Natural killer cell treated with Interleukin-12 subunit alpha and Interleukin-12 subunit beta and Interleukin-15 and Interleukin-18, amount 100 ng/mL, for 72 hours (primary cell): Measurements from ENCODE around the gene THRA. TPM values are rescaled to one million over a fixed set of nuclear protein-coding genes. Genes with fewer than 3 reads are reported as not detected.

Source experiments
- ATAC-seq, 2 donors: fragments of 150-1000 bp; cut with Tn5 transposase in 1 of 2; sonication (Bioruptor Pico), chemical (Tn5 transposase) in 1 of 2; 2 replicates each; pipeline ENCODE4 v1.10.0; 2021
- DNase-seq: peaks from one replicate; pipeline ENCODE4 v3.0.0; 2022; ENCODE audit warnings: low spot score
- H3K27ac Mint-ChIP-seq, 2 donors: 1 replicate in 1 of 2; 2 replicates in 1 of 2; pipeline ENCODE4 v1.8.0; 2022; ENCODE audit warnings: mixed read lengths in 2 of 2, mild to moderate bottlenecking in 1 of 2, moderate library complexity in 1 of 2
- H3K27me3 Mint-ChIP-seq, 2 donors: 1 replicate in 1 of 2; 2 replicates in 1 of 2; pipeline ENCODE4 v1.8.0; 2022; ENCODE audit warnings: mixed read lengths in 2 of 2
- H3K36me3 Mint-ChIP-seq: one replicate; pipeline ENCODE4 v1.8.0; 2022; ENCODE audit warnings: mixed read lengths
- H3K4me1 Mint-ChIP-seq, 2 donors: 1 replicate in 1 of 2; 2 replicates in 1 of 2; pipeline ENCODE4 v1.8.0; 2022; ENCODE audit warnings: low read depth in 2 of 2, mixed read lengths in 2 of 2, mild to moderate bottlenecking in 1 of 2
- H3K4me3 Mint-ChIP-seq: one replicate; pipeline ENCODE4 v1.8.0; 2022; ENCODE audit warnings: mixed read lengths
- H3K9me3 Mint-ChIP-seq: 2 replicates; pipeline ENCODE4 v1.8.0; 2022; ENCODE audit warnings: mixed read lengths
- total RNA-seq, 2 donors: library from RNA; stranded (reverse); gene quantifications; one replicate each; pipeline ENCODE4 v1.2.3, GENCODE V29; 2022

THRA gene
- total RNA-seq, 2 donors from 2014 or later = 4.9 to 10.9 TPM

DNA sequence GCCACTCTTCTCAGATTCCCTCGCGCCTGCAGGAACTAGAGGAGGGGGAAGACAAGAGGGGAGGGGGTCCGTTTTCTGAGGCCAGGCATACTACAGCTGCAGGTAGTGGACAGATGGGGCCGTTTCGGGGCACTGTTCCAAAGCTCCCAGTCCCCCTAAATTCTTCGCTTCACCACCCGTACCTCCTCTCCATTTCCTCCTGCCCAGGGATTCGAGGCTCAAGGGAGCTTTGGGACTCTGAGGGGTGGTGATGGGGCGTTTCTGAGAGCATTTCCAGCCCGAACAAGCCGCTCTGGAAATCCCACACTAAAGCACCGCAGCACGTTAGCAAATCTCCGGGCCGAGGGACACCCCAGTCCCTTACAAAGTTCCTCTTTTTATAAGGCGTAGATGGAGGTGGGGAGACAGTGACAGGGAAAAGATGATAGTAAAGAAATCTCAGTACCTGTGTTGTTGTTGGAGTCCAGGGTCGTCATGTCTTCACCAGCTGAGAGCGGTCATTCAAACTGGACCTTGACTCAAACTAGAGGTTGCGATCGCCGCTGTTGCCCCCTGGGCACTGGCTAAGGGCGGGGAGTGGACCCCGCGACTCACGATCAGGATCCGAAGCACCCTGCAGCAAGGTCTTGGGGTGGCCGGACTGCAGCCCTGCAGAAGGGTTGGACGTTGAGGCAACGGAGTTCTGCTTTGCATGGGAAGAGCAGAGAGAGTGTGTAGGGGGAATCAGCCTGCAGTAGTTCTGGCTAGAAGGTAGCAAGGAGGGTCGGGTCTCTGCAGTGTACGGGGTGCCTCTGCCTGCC, 37.1 kb downstream of the THRA start:
- H3K4me3 Mint-ChIP-seq = peak overlapping the region; percentile 93
- no peak for DNase-seq
- peaks cover 70 to 75% of the 10 kb centered on the region in 2 donors for H3K4me1 Mint-ChIP-seq
- H3K9me3 Mint-ChIP-seq = peaks cover 3% of the 10 kb centered on the region
- no peaks in the 10 kb centered on the region for H3K36me3 Mint-ChIP-seq
- no peaks in the 10 kb centered on the region for H3K27me3 Mint-ChIP-seq
- H3K27ac Mint-ChIP-seq = peak overlapping the region; percentile 86 to 90
- ATAC-seq = no peak

- DNase-seq (no peak), ATAC-seq (no peak)
- H3K27me3 Mint-ChIP-seq = no peaks in the 10 kb centered on the region
- peak within 1 kb of the TSS; percentile 93 for H3K4me3 Mint-ChIP-seq
- no peaks in the 10 kb centered on the region for H3K36me3 Mint-ChIP-seq
- peaks cover 3% of the 10 kb centered on the region for H3K9me3 Mint-ChIP-seq
- peak within 1 kb of the TSS; percentile 86 to 90 for H3K27ac Mint-ChIP-seq
- H3K4me1 Mint-ChIP-seq = peaks cover 71 to 76% of the 10 kb centered on the region in 2 donors
Measured at GRCh38 chr17:40100419-40100668, 37.6 kb downstream of the THRA start, which contains the start of gene NR1D1. NR1D1 (minus strand) TSS chr17:40100589; CDS start chr17:40100094, 495 bp downstream.

DNA sequence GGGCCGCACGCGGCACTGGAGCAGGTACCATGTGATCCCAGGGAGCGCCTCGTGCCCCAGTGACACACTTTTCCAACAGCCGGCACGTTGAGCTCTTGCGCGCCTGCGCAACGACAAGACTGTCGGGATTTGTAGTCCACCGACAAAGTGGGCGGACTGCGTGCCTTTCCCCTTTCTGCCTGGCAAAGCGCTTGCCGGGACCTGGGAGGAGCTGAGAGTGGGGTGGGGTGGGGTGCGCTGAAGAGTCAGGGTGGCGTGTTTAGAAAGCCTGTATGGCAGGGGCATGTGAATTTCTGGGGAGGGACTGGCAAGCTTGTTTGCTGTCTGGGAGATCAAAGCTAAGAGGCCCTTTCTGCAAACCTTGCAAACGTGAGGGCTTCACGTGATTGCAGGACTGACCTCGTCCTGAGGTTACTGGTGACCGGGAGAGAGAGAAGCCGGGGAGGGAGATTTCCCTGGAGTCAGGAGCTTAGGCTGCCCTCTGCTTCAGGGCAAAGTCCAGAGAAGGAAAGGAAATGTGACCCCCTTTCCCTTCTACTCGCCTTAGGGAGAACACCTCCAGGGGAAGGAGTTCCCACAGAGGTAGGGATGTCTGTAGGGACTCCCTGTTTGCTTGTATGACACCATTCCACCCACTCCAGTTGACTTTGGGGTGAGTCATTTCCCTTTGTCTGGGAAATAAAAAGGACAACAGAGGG, 38.1 kb downstream of the THRA start:
- Mint-ChIP-seq H3K27ac (peak overlapping the region; percentile 86 to 90), H3K4me1 (peaks cover 70 to 74% of the 10 kb centered on the region in 2 donors), H3K36me3 (no peaks in the 10 kb centered on the region), H3K27me3 (no peaks in the 10 kb centered on the region), H3K9me3 (peaks cover 3% of the 10 kb centered on the region), H3K4me3 (peak overlapping the region; percentile 93)
- ATAC-seq = peak; percentile 25 to 48
- DNase-seq = peak; percentile 89

- Mint-ChIP-seq H3K36me3 (no peaks in the 10 kb centered on the region), H3K9me3 (peaks cover 3% of the 10 kb centered on the region), H3K4me1 (peaks cover 70 to 71% of the 10 kb centered on the region in 2 donors), H3K4me3 (peak overlapping the region; percentile 93), H3K27me3 (no peaks in the 10 kb centered on the region), H3K27ac (peak overlapping the region; percentile 86 to 90)
- no peak for ATAC-seq
- no peak for DNase-seq
Measured at GRCh38 chr17:40101367-40102210, 38.8 kb downstream of the THRA start.

- Mint-ChIP-seq H3K27ac (no peak overlapping the region), H3K27me3 (no peaks in the 10 kb centered on the region), H3K4me3 (no peak overlapping the region)
Measured at GRCh38 chr17:40103071-40103661, 40.4 kb downstream of the THRA start.

DNA sequence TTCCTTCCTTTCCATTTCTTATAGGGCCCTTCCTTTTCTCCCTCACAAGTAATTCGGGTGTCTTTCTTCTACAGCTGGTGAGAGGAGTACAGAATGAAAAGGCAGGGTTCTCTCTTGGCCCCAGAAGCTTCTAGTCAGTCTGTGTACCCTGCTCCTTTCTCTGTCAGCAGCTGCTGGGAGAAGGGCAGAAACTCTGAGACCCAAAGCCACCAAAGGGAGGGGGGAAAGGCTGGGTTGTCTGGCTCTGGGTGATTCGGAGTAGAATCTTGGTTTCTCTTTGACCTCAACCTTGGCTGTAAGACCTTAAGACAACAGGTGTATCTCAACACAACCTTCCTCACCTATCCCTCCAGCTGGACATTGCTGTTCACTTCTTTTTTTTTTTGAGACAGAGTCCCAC, 40.9 kb downstream of the THRA start:
- ATAC-seq (no peak), DNase-seq (no peak)
- no peaks in the 10 kb centered on the region for H3K27me3 Mint-ChIP-seq
- peaks cover under 1% of the 10 kb centered on the region for H3K9me3 Mint-ChIP-seq
- H3K4me1 Mint-ChIP-seq = peaks cover 69 to 70% of the 10 kb centered on the region in 2 donors
- H3K27ac Mint-ChIP-seq = no peak overlapping the region
- H3K36me3 Mint-ChIP-seq = no peaks in the 10 kb centered on the region
- H3K4me3 Mint-ChIP-seq = no peak overlapping the region

More at GRCh38 chr17:40103071-40103661, 40.4 kb downstream of the THRA start:
- ATAC-seq (no peak), DNase-seq (no peak)
- H3K36me3 Mint-ChIP-seq = no peaks in the 10 kb centered on the region
- H3K4me1 Mint-ChIP-seq = peaks cover 70 to 71% of the 10 kb centered on the region in 2 donors
- H3K9me3 Mint-ChIP-seq = peaks cover 3% of the 10 kb centered on the region

DNA sequence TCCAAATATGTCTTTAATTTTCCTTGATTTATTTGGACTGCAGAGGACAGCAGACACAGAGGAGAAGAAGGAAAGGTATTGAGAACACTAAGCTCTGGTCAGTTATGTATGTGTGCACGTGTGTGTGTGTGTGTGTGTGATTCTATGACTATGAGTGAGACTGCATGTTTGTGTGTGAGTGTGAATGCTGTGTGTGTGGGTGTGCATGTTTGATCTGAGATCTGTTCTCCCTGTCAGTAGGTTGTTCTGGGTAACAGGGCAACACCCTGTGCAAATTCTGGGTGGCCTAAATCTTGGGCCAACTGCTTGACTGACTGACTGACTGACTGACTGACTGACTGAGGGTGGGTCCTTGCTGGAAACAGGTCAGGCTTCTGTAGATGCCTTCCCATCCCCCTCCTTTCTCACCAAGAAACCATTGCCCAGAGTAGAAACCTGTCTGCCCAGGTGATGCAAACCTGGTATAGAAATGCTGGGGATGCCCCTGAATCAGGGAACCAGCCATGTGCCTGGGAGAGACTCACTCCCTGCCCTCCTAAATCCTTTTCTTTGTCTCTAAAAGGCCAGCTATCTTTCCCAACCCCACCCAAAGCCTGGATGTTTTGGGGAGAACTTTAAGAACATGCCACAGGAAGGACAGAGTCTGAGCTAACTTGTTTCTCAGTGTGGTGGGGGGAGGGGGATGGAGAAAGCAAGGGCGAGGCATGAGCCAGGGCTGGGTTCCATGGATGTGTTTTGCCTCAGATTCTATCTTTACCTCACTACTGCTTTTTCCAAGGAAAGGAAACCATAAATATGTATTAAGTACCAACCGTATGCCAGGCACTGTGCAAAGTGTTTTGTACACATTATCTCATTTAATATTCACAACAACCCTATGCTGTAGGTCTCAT, 42.1 kb downstream of the THRA start:
- DNase-seq (no peak), ATAC-seq (no peak)
- H3K4me3 Mint-ChIP-seq = no peak overlapping the region
- no peak overlapping the region for H3K27ac Mint-ChIP-seq
- no peaks in the 10 kb centered on the region for H3K36me3 Mint-ChIP-seq
- H3K9me3 Mint-ChIP-seq = no peaks in the 10 kb centered on the region
- peaks cover 66 to 68% of the 10 kb centered on the region in 2 donors for H3K4me1 Mint-ChIP-seq
- H3K27me3 Mint-ChIP-seq = no peaks in the 10 kb centered on the region

GRCh38 chr17:40105861-40106759, 43.3 kb downstream of the THRA start:
- no peaks in the 10 kb centered on the region for H3K27me3 Mint-ChIP-seq
- peak overlapping the region; percentile 29 to 77 for H3K27ac Mint-ChIP-seq
- H3K36me3 Mint-ChIP-seq = no peaks in the 10 kb centered on the region
- DNase-seq (no peak), ATAC-seq (no peak)
- H3K9me3 Mint-ChIP-seq = no peaks in the 10 kb centered on the region
- peak overlapping the region; percentile 8 for H3K4me3 Mint-ChIP-seq
- peaks cover 62 to 66% of the 10 kb centered on the region in 2 donors for H3K4me1 Mint-ChIP-seq

DNA sequence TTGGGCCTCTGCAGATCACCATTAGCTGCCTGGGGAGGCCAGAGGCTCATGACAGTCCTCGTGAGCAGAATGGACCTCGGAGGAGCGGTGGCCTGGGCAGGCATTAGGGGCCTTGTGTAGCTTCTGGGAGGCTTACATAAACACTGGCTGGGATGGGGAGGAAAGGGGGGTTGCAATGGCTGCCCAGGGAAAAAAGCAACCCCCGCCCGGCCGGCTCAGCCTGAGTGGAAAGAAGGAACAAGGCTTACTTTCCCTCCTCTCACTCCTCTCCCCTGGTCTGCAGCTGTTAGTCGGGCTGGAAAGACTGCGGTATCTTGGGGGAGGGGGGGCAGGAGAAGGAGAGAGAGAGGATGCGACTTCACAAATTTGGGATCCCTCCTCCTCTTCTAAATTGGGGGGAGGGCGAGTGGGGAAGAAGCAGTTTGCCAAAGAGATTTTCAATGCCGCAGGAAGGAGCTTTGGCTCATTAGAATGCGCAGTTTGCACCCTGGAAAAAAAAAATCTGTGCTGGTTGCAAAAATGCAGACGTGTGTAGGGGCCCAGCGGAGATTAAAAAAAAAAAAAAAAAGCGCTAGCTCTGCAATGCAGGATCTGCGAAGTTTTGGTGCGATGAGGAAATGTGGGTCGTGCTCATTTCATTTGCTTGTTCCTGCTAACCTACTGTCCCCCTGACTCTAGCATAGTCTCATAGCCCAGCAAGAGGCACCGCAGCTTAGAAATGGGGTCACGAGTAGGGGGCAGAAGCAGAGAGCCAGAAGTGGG, 44.2 kb downstream of the THRA start:
- no peaks in the 10 kb centered on the region for H3K36me3 Mint-ChIP-seq
- H3K27me3 Mint-ChIP-seq = no peaks in the 10 kb centered on the region
- H3K27ac Mint-ChIP-seq = peak overlapping the region in 1 of 2 donors; percentile 77
- H3K4me3 Mint-ChIP-seq = peak overlapping the region; percentile 71
- ATAC-seq (no peak), DNase-seq (no peak)
- no peaks in the 10 kb centered on the region for H3K9me3 Mint-ChIP-seq
- H3K4me1 Mint-ChIP-seq = peaks cover 65 to 70% of the 10 kb centered on the region in 2 donors

- peaks cover 70 to 77% of the 10 kb centered on the region in 2 donors for H3K4me1 Mint-ChIP-seq
- H3K9me3 Mint-ChIP-seq = no peaks in the 10 kb centered on the region
- DNase-seq (no peak), ATAC-seq (peak in 1 of 2 donors; percentile 33)
- peak overlapping the region; percentile 67 to 77 for H3K27ac Mint-ChIP-seq
- no peaks in the 10 kb centered on the region for H3K36me3 Mint-ChIP-seq
- no peaks in the 10 kb centered on the region for H3K27me3 Mint-ChIP-seq
- H3K4me3 Mint-ChIP-seq = peak overlapping the region; percentile 71
Measured at GRCh38 chr17:40107522-40108174, 44.9 kb downstream of the THRA start.
